ENCODE results near the gene PCSK5.

- TF ChIP-seq POLR2A (IDR thresholded peaks at IDR 0.05) = no peak
- TF ChIP-seq CTCF (IDR thresholded peaks at IDR 0.05) = no peak
These were observed 423.3 kb downstream of the PCSK5 start for GRCh38 chr9:76313771-76314170.
